OCI-LY3 (cell line): Measurements from ENCODE around the gene RXYLT1.

Experiments used
- H2AFZ ChIP-seq: fragments of 200-600, 300-600 bp; shearing (Covaris generic); 2 replicates; pipeline ENCODE4 v1.6.0; 2014; ENCODE audit warnings: antibody characterized with exemption, low read depth, low read length
- H3K27ac ChIP-seq: fragments of 200-600, 300-600 bp; sonication (generic); 2 replicates; pipeline ENCODE4 v1.5.1; 2014; ENCODE audit warnings: mild to moderate bottlenecking, low read length, moderate library complexity, mixed read lengths
- H3K27me3 ChIP-seq: fragments of 200-600, 300-600 bp; sonication (generic); 2 replicates; pipeline ENCODE4 v1.6.1; 2014; ENCODE audit warnings: low read depth, low read length, mixed read lengths
- H3K36me3 ChIP-seq: fragments of 200-600, 300-600 bp; sonication (generic); replicated peaks from 2 replicates; pipeline ENCODE3; 2014; ENCODE audit warnings: low read depth, low read length, mixed read lengths
- H3K4me1 ChIP-seq: fragments of 300-600, 200-600 bp; sonication (generic); 2 replicates; pipeline ENCODE4 v1.6.1; 2014; ENCODE audit warnings: low read length, mixed read lengths
- H3K4me2 ChIP-seq: fragments of 200-600, 300-600 bp; sonication (generic); 2 replicates; pipeline ENCODE4 v1.6.1; 2014; ENCODE audit warnings: low read length, mixed read lengths
- H3K4me3 ChIP-seq: fragments of 300-600, 200-600 bp; sonication (generic); 2 replicates; pipeline ENCODE4 v1.5.1; 2014; ENCODE audit warnings: antibody characterized with exemption, mild to moderate bottlenecking, low read length, moderate library complexity
- H3K79me2 ChIP-seq: fragments of 300-600, 200-600 bp; shearing (Covaris generic); 2 replicates; pipeline ENCODE4 v1.6.1; 2014; ENCODE audit warnings: mild to moderate bottlenecking, low read length, mixed read lengths
- H3K9ac ChIP-seq: fragments of 300-600, 200-600 bp; shearing (Covaris generic); 2 replicates; pipeline ENCODE4 v1.6.0; 2014; ENCODE audit warnings: mild to moderate bottlenecking, low read length, moderate library complexity
- H3K9me3 ChIP-seq: fragments of 200-600, 300-600 bp; shearing (Covaris generic); 2 replicates; pipeline ENCODE4 v1.6.1; 2014; ENCODE audit warnings: low read length, mixed read lengths; ENCODE audit not compliant: insufficient read depth
- H4K20me1 ChIP-seq: fragments of 200-600, 300-600 bp; sonication (generic); 2 replicates; pipeline ENCODE4 v1.6.1; 2016; ENCODE audit warnings: low read length, mixed read lengths; ENCODE audit not compliant: insufficient read depth
- CTCF ChIP-seq: fragments of 200-600, 300-600 bp; sonication (generic); IDR thresholded peaks from 2 replicates; pipeline ENCODE4 v1.5.1; 2014; ENCODE audit warnings: antibody characterized with exemption, low read length, low read depth
- EZH2phosphoT487 ChIP-seq: fragments of 200-600 bp; shearing (Covaris generic); IDR thresholded peaks from 2 replicates; pipeline ENCODE4 v1.6.1; 2018; ENCODE audit warnings: antibody characterized with exemption, mixed run types, low read depth

Gene RXYLT1

DNA sequence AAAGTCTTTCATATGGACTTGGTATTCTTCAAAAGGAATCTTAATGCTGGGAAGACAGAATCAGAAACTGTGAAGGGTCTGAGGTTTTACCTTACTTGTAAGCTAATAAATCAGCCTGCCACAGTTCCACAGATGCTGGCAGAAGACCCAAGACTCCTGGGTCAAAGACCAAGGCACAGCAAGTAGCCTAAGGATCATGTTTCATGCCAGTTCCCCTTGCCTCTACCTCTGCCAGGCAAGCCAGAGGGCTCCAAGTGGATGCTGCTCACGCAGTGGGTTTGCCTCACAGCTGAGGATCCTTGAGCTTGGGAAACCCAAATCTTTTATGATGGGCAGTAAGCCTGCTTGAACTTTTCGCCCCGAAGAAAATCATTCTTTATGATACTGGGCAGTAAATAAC is 15.2 kb upstream of the RXYLT1 start:
- H3K9me3 ChIP-seq = peaks cover 1% of the 10 kb centered on the region; the same call in 1 of the 2 replicates
- peaks cover 9% of the 10 kb centered on the region; the same call in 1 of the 2 replicates for H3K27me3 ChIP-seq
- no peaks in the 10 kb centered on the region for H3K79me2 ChIP-seq
- no peak overlapping the region for H3K4me3 ChIP-seq
- H4K20me1 ChIP-seq = no peaks in the 10 kb centered on the region
- no peaks in the 10 kb centered on the region for H3K36me3 ChIP-seq
- no peak overlapping the region for H3K4me2 ChIP-seq
- H2AFZ ChIP-seq = no peak overlapping the region
- H3K9ac ChIP-seq = no peak overlapping the region
- H3K27ac ChIP-seq = no peak overlapping the region
- TF ChIP-seq CTCF (no peak), EZH2phosphoT487 (no peak)
- no peaks in the 10 kb centered on the region for H3K4me1 ChIP-seq

GRCh38 chr12:63766498-63766897 is 13.2 kb upstream of the RXYLT1 start:
- Histone ChIP-seq H2AFZ (no peak overlapping the region), H3K36me3 (no peaks in the 10 kb centered on the region), H3K4me2 (no peak overlapping the region), H3K79me2 (no peaks in the 10 kb centered on the region), H3K4me1 (no peaks in the 10 kb centered on the region), H3K27me3 (peaks cover 4% of the 10 kb centered on the region; the same call in 1 of the 2 replicates), H3K27ac (no peak overlapping the region), H3K4me3 (no peak overlapping the region), H4K20me1 (no peaks in the 10 kb centered on the region), H3K9me3 (peaks cover 14% of the 10 kb centered on the region; the same call in 1 of the 2 replicates), H3K9ac (no peak overlapping the region)
- TF ChIP-seq EZH2phosphoT487 (no peak), CTCF (peak; percentile 46)

GRCh38 chr12:63770375-63770774 is 9.3 kb upstream of the RXYLT1 start:
- no peak overlapping the region for H3K4me2 ChIP-seq
- H3K27me3 ChIP-seq = no peaks in the 10 kb centered on the region
- H3K4me3 ChIP-seq = no peak overlapping the region
- H3K36me3 ChIP-seq = no peaks in the 10 kb centered on the region
- H3K4me1 ChIP-seq = no peaks in the 10 kb centered on the region
- H3K27ac ChIP-seq = no peak overlapping the region
- H3K9me3 ChIP-seq = peaks cover 14% of the 10 kb centered on the region; the same call in 1 of the 2 replicates
- H2AFZ ChIP-seq = no peak overlapping the region
- no peaks in the 10 kb centered on the region for H3K79me2 ChIP-seq
- no peak overlapping the region for H3K9ac ChIP-seq
- TF ChIP-seq CTCF (no peak), EZH2phosphoT487 (no peak)
- H4K20me1 ChIP-seq = no peaks in the 10 kb centered on the region

- no peaks in the 10 kb centered on the region for H3K27me3 ChIP-seq
- H3K9ac ChIP-seq = no peak overlapping the region
- H4K20me1 ChIP-seq = no peaks in the 10 kb centered on the region
- no peak overlapping the region for H3K27ac ChIP-seq
- no peaks in the 10 kb centered on the region for H3K9me3 ChIP-seq
- H3K36me3 ChIP-seq = peaks cover 2% of the 10 kb centered on the region
- peak overlapping the region; percentile 80; the same call in 1 of the 2 replicates for H2AFZ ChIP-seq
- peaks cover 16% of the 10 kb centered on the region for H3K4me1 ChIP-seq
- peaks cover 10% of the 10 kb centered on the region for H3K79me2 ChIP-seq
- TF ChIP-seq CTCF (no peak), EZH2phosphoT487 (no peak)
- no peak overlapping the region for H3K4me2 ChIP-seq
- no peak overlapping the region for H3K4me3 ChIP-seq
Observed at GRCh38 chr12:63777340-63777739, 2.4 kb upstream of the RXYLT1 start.
